Measurements from ENCODE around the gene RDH5. TPM values are rescaled to one million over a fixed set of nuclear protein-coding genes. Genes with fewer than 3 reads are reported as not detected.

The RDH5 gene
- total RNA-seq, 1 donor from 2014 or later: 4.4 TPM

DNA sequence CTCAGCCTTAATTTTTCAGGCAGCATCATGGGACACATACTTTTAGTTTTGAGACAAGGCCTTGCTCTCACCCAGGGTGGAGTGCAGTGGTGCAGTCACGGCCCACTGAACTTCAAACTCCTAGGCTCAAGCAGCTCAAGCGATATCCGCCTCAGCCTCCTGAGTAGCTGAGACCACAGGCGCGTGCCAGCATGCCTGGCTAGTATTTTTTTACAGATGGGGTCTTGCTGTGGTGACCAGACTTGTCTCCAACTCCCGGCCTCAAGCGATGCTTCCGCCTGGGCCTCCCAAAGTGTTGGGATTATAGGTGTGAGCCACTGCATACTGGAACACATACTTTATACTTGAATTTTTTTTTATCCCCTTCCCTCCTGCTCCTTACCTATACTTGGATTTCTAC is 2.8 kb downstream of the RDH5 start:
- Mint-ChIP-seq H3K36me3 (ENCODE audit: low read depth, unreplicated experiment) (peaks cover 44% of the 10 kb centered on the region), H3K4me3 (ENCODE audit: unreplicated experiment) (peak overlapping the region; percentile 10), H3K9me3 (ENCODE audit: unreplicated experiment) (no peaks in the 10 kb centered on the region), H3K4me1 (ENCODE audit: unreplicated experiment) (peaks cover 33% of the 10 kb centered on the region), H3K27ac (ENCODE audit: unreplicated experiment) (no peak overlapping the region), H3K27me3 (ENCODE audit: unreplicated experiment) (peaks cover 28% of the 10 kb centered on the region)
- TF ChIP-seq, protein P1, sequence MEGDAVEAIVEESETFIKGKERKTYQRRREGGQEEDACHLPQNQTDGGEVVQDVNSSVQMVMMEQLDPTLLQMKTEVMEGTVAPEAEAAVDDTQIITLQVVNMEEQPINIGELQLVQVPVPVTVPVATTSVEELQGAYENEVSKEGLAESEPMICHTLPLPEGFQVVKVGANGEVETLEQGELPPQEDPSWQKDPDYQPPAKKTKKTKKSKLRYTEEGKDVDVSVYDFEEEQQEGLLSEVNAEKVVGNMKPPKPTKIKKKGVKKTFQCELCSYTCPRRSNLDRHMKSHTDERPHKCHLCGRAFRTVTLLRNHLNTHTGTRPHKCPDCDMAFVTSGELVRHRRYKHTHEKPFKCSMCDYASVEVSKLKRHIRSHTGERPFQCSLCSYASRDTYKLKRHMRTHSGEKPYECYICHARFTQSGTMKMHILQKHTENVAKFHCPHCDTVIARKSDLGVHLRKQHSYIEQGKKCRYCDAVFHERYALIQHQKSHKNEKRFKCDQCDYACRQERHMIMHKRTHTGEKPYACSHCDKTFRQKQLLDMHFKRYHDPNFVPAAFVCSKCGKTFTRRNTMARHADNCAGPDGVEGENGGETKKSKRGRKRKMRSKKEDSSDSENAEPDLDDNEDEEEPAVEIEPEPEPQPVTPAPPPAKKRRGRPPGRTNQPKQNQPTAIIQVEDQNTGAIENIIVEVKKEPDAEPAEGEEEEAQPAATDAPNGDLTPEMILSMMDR (IDR thresholded peaks at IDR 0.05; ENCODE audit: unreplicated experiment): no peak
- no peak for DNase-seq (ENCODE audit: low spot score)

DNA sequence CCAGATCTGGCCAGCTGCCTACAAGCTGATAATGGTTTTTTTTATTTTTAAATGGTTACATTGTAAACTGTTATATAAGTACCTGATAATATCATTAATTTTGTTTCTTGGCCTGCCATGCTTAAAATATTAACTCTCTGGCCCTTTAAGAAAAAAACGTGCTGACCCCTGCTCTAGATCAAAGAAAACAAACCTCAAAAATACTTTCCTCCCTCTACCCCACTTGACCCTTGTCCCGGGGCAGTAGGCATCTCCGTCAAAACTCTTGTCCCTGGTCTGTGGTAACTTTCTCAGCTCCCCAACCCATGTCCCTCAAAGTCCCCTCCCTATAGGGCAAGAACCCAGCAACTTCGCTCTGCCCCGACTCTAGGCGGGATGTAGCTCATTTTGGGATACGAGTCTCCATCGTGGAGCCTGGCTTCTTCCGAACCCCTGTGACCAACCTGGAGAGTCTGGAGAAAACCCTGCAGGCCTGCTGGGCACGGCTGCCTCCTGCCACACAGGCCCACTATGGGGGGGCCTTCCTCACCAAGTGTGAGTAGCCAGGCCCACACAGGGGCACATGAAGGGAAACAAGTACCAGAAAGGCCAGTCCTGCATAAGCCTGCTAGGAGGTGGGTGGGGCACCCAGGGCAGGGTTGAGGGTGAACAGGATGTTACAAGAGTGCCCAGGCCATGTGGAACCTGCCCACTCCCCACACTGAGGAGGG is 3.5 kb downstream of the RDH5 start:
- peaks cover 28% of the 10 kb centered on the region for H3K27me3 Mint-ChIP-seq (ENCODE audit: unreplicated experiment)
- no peak for DNase-seq (ENCODE audit: low spot score)
- peaks cover 26% of the 10 kb centered on the region for H3K4me1 Mint-ChIP-seq (ENCODE audit: unreplicated experiment)
- no peaks in the 10 kb centered on the region for H3K9me3 Mint-ChIP-seq (ENCODE audit: unreplicated experiment)
- H3K4me3 Mint-ChIP-seq (ENCODE audit: unreplicated experiment): peak overlapping the region; percentile 10
- H3K27ac Mint-ChIP-seq (ENCODE audit: unreplicated experiment): no peak overlapping the region
- H3K36me3 Mint-ChIP-seq (ENCODE audit: low read depth, unreplicated experiment): peaks cover 40% of the 10 kb centered on the region
- TF ChIP-seq, protein P1 (IDR thresholded peaks at IDR 0.05; ENCODE audit: unreplicated experiment): no peak

DNA sequence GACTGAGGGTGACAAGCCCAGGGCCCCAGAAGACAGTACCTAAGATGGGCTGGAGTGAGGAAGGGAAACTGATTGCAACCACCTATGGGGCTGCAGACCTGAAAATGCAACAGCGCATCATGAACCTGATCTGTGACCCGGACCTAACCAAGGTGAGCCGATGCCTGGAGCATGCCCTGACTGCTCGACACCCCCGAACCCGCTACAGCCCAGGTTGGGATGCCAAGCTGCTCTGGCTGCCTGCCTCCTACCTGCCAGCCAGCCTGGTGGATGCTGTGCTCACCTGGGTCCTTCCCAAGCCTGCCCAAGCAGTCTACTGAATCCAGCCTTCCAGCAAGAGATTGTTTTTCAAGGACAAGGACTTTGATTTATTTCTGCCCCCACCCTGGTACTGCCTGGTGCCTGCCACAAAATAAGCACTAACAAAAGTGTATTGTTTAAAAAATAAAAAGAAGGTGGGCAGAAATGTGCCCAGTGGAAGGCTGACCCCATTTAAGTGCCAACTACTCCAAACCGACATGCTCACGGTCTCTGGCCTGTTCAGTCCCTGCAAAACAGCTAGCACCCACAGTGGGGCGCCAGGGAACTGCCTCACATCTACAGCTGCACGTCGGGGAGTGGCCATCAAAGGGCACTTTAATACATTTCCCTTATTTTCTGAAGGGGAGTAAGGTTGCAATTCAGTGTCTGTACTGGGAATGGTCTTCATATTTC is 4.2 kb downstream of the RDH5 start:
- peaks cover 28% of the 10 kb centered on the region for H3K27me3 Mint-ChIP-seq (ENCODE audit: unreplicated experiment)
- H3K36me3 Mint-ChIP-seq (ENCODE audit: low read depth, unreplicated experiment): peaks cover 39% of the 10 kb centered on the region
- H3K27ac Mint-ChIP-seq (ENCODE audit: unreplicated experiment): no peak overlapping the region
- no peaks in the 10 kb centered on the region for H3K9me3 Mint-ChIP-seq (ENCODE audit: unreplicated experiment)
- H3K4me3 Mint-ChIP-seq (ENCODE audit: unreplicated experiment): peak overlapping the region; percentile 20
- peaks cover 26% of the 10 kb centered on the region for H3K4me1 Mint-ChIP-seq (ENCODE audit: unreplicated experiment)
- peak; percentile 59 for DNase-seq (ENCODE audit: low spot score)
- TF ChIP-seq, protein P1 (IDR thresholded peaks at IDR 0.05; ENCODE audit: unreplicated experiment): no peak

DNA sequence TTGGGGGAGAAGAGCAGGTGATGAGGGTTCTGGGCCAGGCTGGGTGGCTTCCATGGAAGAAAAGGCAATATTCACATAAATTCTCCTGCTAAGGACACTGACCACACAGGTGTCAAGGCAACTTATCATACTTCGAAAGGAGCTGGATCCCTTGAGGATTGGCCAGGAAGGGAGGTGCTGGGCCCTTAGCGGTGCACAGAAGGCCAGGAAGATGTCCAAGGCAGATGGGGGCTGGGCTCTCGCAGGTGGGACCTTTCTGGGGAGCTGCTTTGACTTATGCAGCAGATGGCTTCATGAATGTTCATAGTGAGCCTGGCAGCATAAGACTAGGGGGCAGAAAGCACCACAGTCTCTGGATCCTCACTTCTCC is 4.7 kb downstream of the RDH5 start:
- DNase-seq (ENCODE audit: low spot score): no peak
- Mint-ChIP-seq H3K9me3 (ENCODE audit: unreplicated experiment) (no peaks in the 10 kb centered on the region), H3K36me3 (ENCODE audit: low read depth, unreplicated experiment) (peaks cover 39% of the 10 kb centered on the region), H3K4me3 (ENCODE audit: unreplicated experiment) (peak overlapping the region; percentile 20), H3K27me3 (ENCODE audit: unreplicated experiment) (peaks cover 26% of the 10 kb centered on the region), H3K4me1 (ENCODE audit: unreplicated experiment) (peaks cover 32% of the 10 kb centered on the region), H3K27ac (ENCODE audit: unreplicated experiment) (no peak overlapping the region)
- TF ChIP-seq, protein P1 (IDR thresholded peaks at IDR 0.05; ENCODE audit: unreplicated experiment): no peak

DNA sequence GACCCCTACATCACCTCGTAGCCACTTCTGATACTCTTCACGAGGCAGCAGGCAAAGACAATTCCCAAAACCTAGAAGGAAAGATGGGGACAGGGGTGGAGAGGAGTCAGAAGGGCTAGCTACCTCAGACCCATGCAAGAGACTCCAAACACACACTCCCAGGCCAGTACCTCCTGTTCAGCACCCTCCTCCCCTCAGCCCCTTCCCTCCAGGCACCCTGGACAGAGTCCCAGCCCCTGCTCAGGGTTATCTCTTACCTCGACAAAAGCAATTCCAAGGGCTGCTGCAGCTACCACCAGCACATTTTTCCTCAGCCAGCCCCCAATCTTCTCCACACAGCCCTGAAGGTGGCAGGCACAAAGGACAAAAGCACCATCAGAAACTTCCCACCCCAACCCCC is 5.4 kb downstream of the RDH5 start:
- H3K27me3 Mint-ChIP-seq (ENCODE audit: unreplicated experiment): peaks cover 29% of the 10 kb centered on the region
- TF ChIP-seq, protein P1 (IDR thresholded peaks at IDR 0.05; ENCODE audit: unreplicated experiment): no peak
- H3K27ac Mint-ChIP-seq (ENCODE audit: unreplicated experiment): no peak overlapping the region
- peaks cover 39% of the 10 kb centered on the region for H3K36me3 Mint-ChIP-seq (ENCODE audit: low read depth, unreplicated experiment)
- no peak for DNase-seq (ENCODE audit: low spot score)
- H3K4me1 Mint-ChIP-seq (ENCODE audit: unreplicated experiment): peaks cover 38% of the 10 kb centered on the region
- no peaks in the 10 kb centered on the region for H3K9me3 Mint-ChIP-seq (ENCODE audit: unreplicated experiment)
- peak overlapping the region; percentile 20 for H3K4me3 Mint-ChIP-seq (ENCODE audit: unreplicated experiment)
